HCT116 (cell line): ENCODE data around the gene DQX1. TPM values are rescaled to one million over a fixed set of nuclear protein-coding genes. Genes with fewer than 3 reads are reported as not detected.
A peak's percentile ranks its signal among the peaks of the same experiment; 100 is the strongest.
"Not testable (repeated sequence)": the region's sequence is repeated elsewhere in the genome, so short reads cannot be mapped to it uniquely, and the experiment has no call there.

Experiments
- ATAC-seq: fragments of 200-7000 bp; cut with Tn5 transposase; 2 replicates; pipeline ENCODE4 v1.9.1; 2020; ENCODE audit warnings: mild to moderate bottlenecking, moderate library complexity
- BruUV-seq: library from RNA; stranded (reverse); fragments of 400-500 nt; replicated peaks from 2 replicates; lab custom pipeline; 2021; lab: Mats Ljungman, UMichigan
- CTCF ChIA-PET: fragments of 300-600 bp; sonication (Branson Sonifier 250); formaldehyde crosslinking; loops from one replicate; lab custom pipeline; 2021; ENCODE audit warnings: antibody characterized with exemption; lab: Charles Lee
- POLR2A ChIA-PET: fragments of 300-600, 350-600 bp; sonication (Branson Sonifier 250); formaldehyde crosslinking; loops from one replicate; lab custom pipeline; 2021; ENCODE audit warnings: antibody characterized with exemption; lab: Charles Lee
- RAD21 ChIA-PET, 2 experiments: fragments of 300-600 bp; sonication (Branson Sonifier 250); formaldehyde crosslinking; loops; one replicate each; lab custom pipeline; 2023; ENCODE audit warnings: low total read pairs in 2 of 2; ENCODE audit not compliant: uncharacterized antibody in 2 of 2, unreplicated experiment in 2 of 2, low non-redundant PET in 1 of 2; lab: Charles Lee
- DNase-seq: peaks from one replicate; pipeline ENCODE4 v3.0.0-alpha.2; 2010; ENCODE audit warnings: low read depth, low spot score
- H2AFZ ChIP-seq: fragments of 200-600 bp; shearing (Covaris generic), sonication (generic); 2 replicates; pipeline ENCODE4 v1.6.1; 2017; ENCODE audit warnings: low read depth, mixed run types, mixed read lengths, antibody characterized with exemption, low read length; ENCODE audit not compliant: poor library complexity, severe bottlenecking
- H3K27ac ChIP-seq: 2 replicates; pipeline ENCODE4 v1.5.1; 2012; ENCODE audit warnings: low read depth, low read length
- H3K27me3 ChIP-seq: fragments of 200-600 bp; sonication (generic); 2 replicates; pipeline ENCODE4 v1.6.1; 2016; ENCODE audit warnings: mixed run types, low read length, mixed read lengths; ENCODE audit not compliant: insufficient read depth
- H3K36me3 ChIP-seq, 2 experiments: fragments of 200-500 bp in 1 of 2; fragments of 200-600 bp in 1 of 2; sonication (Bioruptor generic) in 1 of 2; sonication (generic) in 1 of 2; 2 replicates each; pipeline versions ENCODE4 v1.5.1 to v1.6.1; 2014 to 2016; ENCODE audit warnings: low read length in 2 of 2, inconsistent platforms in 1 of 2, mixed read lengths in 1 of 2, mixed run types in 1 of 2; ENCODE audit not compliant: insufficient read depth in 2 of 2, control insufficient read depth in 1 of 2
- H3K4me1 ChIP-seq, 2 experiments: fragments of 200-600 bp in 1 of 2; sonication (generic) in 1 of 2; 2 replicates each; pipeline versions ENCODE4 v1.5.1 to v1.6.1; 2012 to 2017; ENCODE audit warnings: low read length in 2 of 2, inconsistent platforms in 1 of 2, mild to moderate bottlenecking in 1 of 2, mixed read lengths in 1 of 2, mixed run types in 1 of 2, moderate library complexity in 1 of 2; ENCODE audit not compliant: insufficient read depth in 2 of 2, control insufficient read depth in 1 of 2
- H3K4me2 ChIP-seq: fragments of 200-600 bp; sonication (generic); 2 replicates; pipeline ENCODE4 v1.6.1; 2017; ENCODE audit warnings: mixed run types, low read length, mixed read lengths
- H3K4me3 ChIP-seq, 2 experiments: fragments of 200-600 bp in 1 of 2; sonication (generic) in 1 of 2; replicated peaks in 1 of 2; 2 replicates each; pipeline ENCODE4 v1.5.1; 2011 to 2016; ENCODE audit warnings: low read length in 2 of 2, control low read depth in 1 of 2, low read depth in 1 of 2, mild to moderate bottlenecking in 1 of 2, mixed read lengths in 1 of 2, mixed run types in 1 of 2
- H3K79me2 ChIP-seq: fragments of 200-600 bp; sonication (generic); 2 replicates; pipeline ENCODE4 v1.6.1; 2017; ENCODE audit warnings: mild to moderate bottlenecking, mixed run types, low read length, moderate library complexity, mixed read lengths; ENCODE audit not compliant: insufficient read depth
- H3K9ac ChIP-seq: fragments of 200-600 bp; sonication (generic); 2 replicates; pipeline ENCODE4 v1.6.1; 2016; ENCODE audit warnings: low read length, mixed read lengths
- H3K9me2 ChIP-seq: fragments of 200-600 bp; sonication (generic), shearing (Covaris generic); 2 replicates; pipeline ENCODE4 v1.6.1; 2017; ENCODE audit warnings: mixed run types, mild to moderate bottlenecking, moderate library complexity; ENCODE audit not compliant: insufficient read depth
- H3K9me3 ChIP-seq, 2 experiments: fragments of 200-500 bp in 1 of 2; fragments of 200-600 bp in 1 of 2; sonication (Bioruptor generic) in 1 of 2; sonication (generic) in 1 of 2; 2 replicates each; pipeline ENCODE4 v1.6.1; 2014 to 2017; ENCODE audit warnings: low read length in 2 of 2, mixed read lengths in 2 of 2, inconsistent platforms in 1 of 2, low read depth in 1 of 2, mild to moderate bottlenecking in 1 of 2, mixed run types in 1 of 2, moderate library complexity in 1 of 2; ENCODE audit not compliant: control insufficient read depth in 1 of 2, insufficient read depth in 1 of 2
- H4K20me1 ChIP-seq: fragments of 200-600 bp; sonication (generic), shearing (Covaris generic); 2 replicates; pipeline ENCODE4 v1.6.1; 2017; ENCODE audit warnings: mixed run types, mild to moderate bottlenecking, moderate library complexity; ENCODE audit not compliant: insufficient read depth
- CBX3 ChIP-seq: IDR thresholded peaks from 2 replicates; pipeline ENCODE4 v1.6.1; 2012; ENCODE audit warnings: low read depth
- CTCF ChIP-seq, 3 experiments: fragments of 200-600 bp in 1 of 3; sonication (generic) in 1 of 3; IDR thresholded peaks in 2 of 3; conservative IDR thresholded peaks in 1 of 3; 2 replicates each; pipeline ENCODE4 v1.5.1; 2012 to 2017; ENCODE audit warnings: low read depth in 2 of 3, low read length in 2 of 3, antibody characterized with exemption in 1 of 3, borderline replicate concordance in 1 of 3, control low read depth in 1 of 3, mild to moderate bottlenecking in 1 of 3, mixed read lengths in 1 of 3, mixed run types in 1 of 3, moderate library complexity in 1 of 3; ENCODE audit not compliant: insufficient read depth in 1 of 3
- FOSL1 ChIP-seq: IDR thresholded peaks from 2 replicates; pipeline ENCODE4 v1.6.1; 2012; ENCODE audit warnings: low read depth
- SIN3A ChIP-seq: IDR thresholded peaks from 2 replicates; pipeline ENCODE4 v1.6.1; 2012; ENCODE audit warnings: low read depth
- SP1 ChIP-seq: IDR thresholded peaks from 2 replicates; pipeline ENCODE4 v1.6.1; 2012; ENCODE audit warnings: low read depth
- SRF ChIP-seq: IDR thresholded peaks from 2 replicates; pipeline ENCODE4 v1.6.1; 2012; ENCODE audit warnings: low read depth
- ZNF274 ChIP-seq: fragments of 200-500 bp; sonication (Bioruptor generic); IDR thresholded peaks from 2 replicates; pipeline ENCODE4 v1.6.1; 2014; ENCODE audit warnings: mild to moderate bottlenecking, low read depth, low read length, inconsistent platforms
- intact Hi-C: fragments of 100-400 bp; cut with micrococcal nuclease; formaldehyde crosslinking; loops from 2 replicates; pipeline ENCODE4 v1.10.0; 2022
- total RNA-seq: library from RNA; stranded (reverse); gene quantifications from one replicate; pipeline ENCODE4 v1.2.1, GENCODE V29; 2021; ENCODE audit not compliant: unreplicated experiment
- TF ChIP-seq, protein P1 (sequence below): IDR thresholded peaks from 2 replicates; pipeline ENCODE4 v1.6.1; 2012
- TF ChIP-seq, protein P2 (sequence below): IDR thresholded peaks from 2 replicates; pipeline ENCODE4 v1.6.1; 2012; ENCODE audit warnings: low read depth

The DQX1 gene
- total RNA-seq, 1 experiment from 2014 or later = 0.98 TPM

GRCh38 chr2:74483675-74484164, 42.3 kb downstream of the DQX1 start:
- peak overlapping the region; percentile 61 to 95 for H3K4me3 ChIP-seq
- not testable (repeated sequence) for BruUV-seq, DNase-seq, H3K27me3 ChIP-seq, H2AFZ ChIP-seq, H4K20me1 ChIP-seq, H3K9me3 ChIP-seq, ATAC-seq, H3K9me2 ChIP-seq
- intact Hi-C loops = loop anchor here (1.0 to 2.0 kb wide), 6 partner anchors 19 to 104 kb away; partner anchors contain the start of genes AUP1, HTRA2, INO80B and WBP1
- ChIA-PET RAD21 (interaction anchor here in 1 of 2 experiments (1.2 kb wide), 1 partner anchor 48 kb away, joined by 3 read pairs; no protein-coding TSS in a partner anchor), POLR2A (interaction anchor here (0.8 kb wide), 1 partner anchor 26 kb away, joined by 3 read pairs; the partner anchor contains the start of gene WBP1), CTCF (interaction anchor here (1.2 to 2.3 kb wide), 5 partner anchors 9 to 48 kb away, joined by 3 to 12 read pairs (median 10); partner anchors contain the start of genes INO80B and MRPL53)
- peak overlapping the region; percentile 86 for H3K9ac ChIP-seq
- H3K27ac ChIP-seq = peak overlapping the region; percentile 90
- H3K36me3 ChIP-seq = peaks cover 11 to 13% of the 10 kb centered on the region in 2 experiments; a peak in 3 of 4 replicates
- H3K79me2 ChIP-seq = peaks cover 31% of the 10 kb centered on the region
- peak overlapping the region; percentile 66 for H3K4me2 ChIP-seq
- H3K4me1 ChIP-seq = peaks cover 12 to 25% of the 10 kb centered on the region in 2 experiments

- ChIA-PET POLR2A (interaction anchor here (0.6 to 3.5 kb wide), 4 partner anchors 11 to 31 kb away, joined by 3 to 25 read pairs (median 4); partner anchors contain the start of genes INO80B, MRPL53 and WBP1), RAD21 (interaction anchor here in 1 of 2 experiments (0.8 to 1.0 kb wide), 2 partner anchors 47 to 105 kb away, joined by 3 read pairs; partner anchors contain the start of genes AUP1 and HTRA2), CTCF (interaction anchor here (0.8 to 2.3 kb wide), 8 partner anchors 9 to 62 kb away, joined by 3 to 12 read pairs (median 8); partner anchors contain the start of genes INO80B and MRPL53)
- Histone ChIP-seq H3K9me2 (no peaks in the 10 kb centered on the region), H3K27me3 (no peaks in the 10 kb centered on the region), H3K4me1 (peaks cover 12 to 20% of the 10 kb centered on the region in 2 experiments), H3K27ac (peak within 1 kb of the TSS; percentile 90), H4K20me1 (no peaks in the 10 kb centered on the region), H3K4me2 (peak within 1 kb of the TSS; percentile 66), H3K4me3 (peak within 1 kb of the TSS; percentile 61 to 95), H3K36me3 (peaks cover 11 to 13% of the 10 kb centered on the region in 2 experiments; a peak in 3 of 4 replicates), H3K9me3 (no peaks in the 10 kb centered on the region), H3K9ac (peak within 1 kb of the TSS; percentile 86), H3K79me2 (peaks cover 31% of the 10 kb centered on the region), H2AFZ (no peak within 1 kb of the TSS)
- ATAC-seq (peak; percentile 92), DNase-seq (peak; percentile 91)
- BruUV-seq = TSS peak; percentile 93
- intact Hi-C loops = loop anchor here (1.0 to 2.0 kb wide), 6 partner anchors 20 to 104 kb away; partner anchors contain the start of genes AUP1, HTRA2, INO80B and WBP1
- TF ChIP-seq, protein P1, sequence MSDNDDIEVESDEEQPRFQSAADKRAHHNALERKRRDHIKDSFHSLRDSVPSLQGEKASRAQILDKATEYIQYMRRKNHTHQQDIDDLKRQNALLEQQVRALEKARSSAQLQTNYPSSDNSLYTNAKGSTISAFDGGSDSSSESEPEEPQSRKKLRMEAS = peak; percentile 75
- TF ChIP-seq CBX3 (peak; percentile 50), SP1 (peak; percentile 86), SIN3A (peak; percentile 82; the same call in 1 of the 2 replicates), SRF (no peak), FOSL1 (no peak), CTCF (IDR thresholded peaks at IDR 0.05 in 2 of 3, conservative IDR thresholded peaks at IDR 0.05 in 1 of 3; ENCODE audit: borderline replicate concordance in 1 of 3, insufficient read depth in 1 of 3, low read depth in 2 of 3, low read length in 2 of 3) (peak; percentile 86 to 91 (median 91)), ZNF274 (no peak)
- TF ChIP-seq, protein P2, sequence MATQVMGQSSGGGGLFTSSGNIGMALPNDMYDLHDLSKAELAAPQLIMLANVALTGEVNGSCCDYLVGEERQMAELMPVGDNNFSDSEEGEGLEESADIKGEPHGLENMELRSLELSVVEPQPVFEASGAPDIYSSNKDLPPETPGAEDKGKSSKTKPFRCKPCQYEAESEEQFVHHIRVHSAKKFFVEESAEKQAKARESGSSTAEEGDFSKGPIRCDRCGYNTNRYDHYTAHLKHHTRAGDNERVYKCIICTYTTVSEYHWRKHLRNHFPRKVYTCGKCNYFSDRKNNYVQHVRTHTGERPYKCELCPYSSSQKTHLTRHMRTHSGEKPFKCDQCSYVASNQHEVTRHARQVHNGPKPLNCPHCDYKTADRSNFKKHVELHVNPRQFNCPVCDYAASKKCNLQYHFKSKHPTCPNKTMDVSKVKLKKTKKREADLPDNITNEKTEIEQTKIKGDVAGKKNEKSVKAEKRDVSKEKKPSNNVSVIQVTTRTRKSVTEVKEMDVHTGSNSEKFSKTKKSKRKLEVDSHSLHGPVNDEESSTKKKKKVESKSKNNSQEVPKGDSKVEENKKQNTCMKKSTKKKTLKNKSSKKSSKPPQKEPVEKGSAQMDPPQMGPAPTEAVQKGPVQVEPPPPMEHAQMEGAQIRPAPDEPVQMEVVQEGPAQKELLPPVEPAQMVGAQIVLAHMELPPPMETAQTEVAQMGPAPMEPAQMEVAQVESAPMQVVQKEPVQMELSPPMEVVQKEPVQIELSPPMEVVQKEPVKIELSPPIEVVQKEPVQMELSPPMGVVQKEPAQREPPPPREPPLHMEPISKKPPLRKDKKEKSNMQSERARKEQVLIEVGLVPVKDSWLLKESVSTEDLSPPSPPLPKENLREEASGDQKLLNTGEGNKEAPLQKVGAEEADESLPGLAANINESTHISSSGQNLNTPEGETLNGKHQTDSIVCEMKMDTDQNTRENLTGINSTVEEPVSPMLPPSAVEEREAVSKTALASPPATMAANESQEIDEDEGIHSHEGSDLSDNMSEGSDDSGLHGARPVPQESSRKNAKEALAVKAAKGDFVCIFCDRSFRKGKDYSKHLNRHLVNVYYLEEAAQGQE = no peak
These were observed 43.0 kb downstream of the DQX1 start, which contains the start of the genes CCDC142 and TTC31 for GRCh38 chr2:74482801-74483674. CCDC142 (minus strand) TSS chr2:74482998; CDS start chr2:74482837, 161 bp downstream. TTC31 (plus strand) TSS chr2:74483081; CDS start chr2:74483096, 15 bp downstream.
